Muscle layer of duodenum (tissue), 2 donors: ENCODE measurements around the gene PHLDA2.

Source experiments
- H3K27ac ChIP-seq: one replicate; pipeline ENCODE4 v1.7.0; 2013; ENCODE audit warnings: mild to moderate bottlenecking, low read length
- H3K27me3 ChIP-seq: one replicate; pipeline ENCODE4 v1.7.0; 2013; ENCODE audit warnings: low read depth, mild to moderate bottlenecking, control low read depth, low read length
- H3K36me3 ChIP-seq, 2 donors: one replicate each; pipeline ENCODE4 v1.7.0; 2013; ENCODE audit warnings: low read length in 2 of 2, control low read depth in 1 of 2, mild to moderate bottlenecking in 1 of 2; ENCODE audit not compliant: insufficient read depth in 2 of 2, control insufficient read depth in 1 of 2
- H3K4me1 ChIP-seq, 2 donors: one replicate each; pipeline ENCODE4 v1.7.0; 2013; ENCODE audit warnings: low read length in 2 of 2, mild to moderate bottlenecking in 2 of 2, control low read depth in 1 of 2, moderate library complexity in 1 of 2; ENCODE audit not compliant: insufficient read depth in 2 of 2, control insufficient read depth in 1 of 2
- H3K4me3 ChIP-seq, 2 donors: one replicate each; pipeline ENCODE4 v1.7.0; 2013; ENCODE audit warnings: low read length in 2 of 2, low read depth in 1 of 2, mild to moderate bottlenecking in 1 of 2
- H3K9me3 ChIP-seq, 2 donors: one replicate each; pipeline ENCODE4 v1.7.0; 2013; ENCODE audit warnings: low read length in 2 of 2, control low read depth in 1 of 2, mild to moderate bottlenecking in 1 of 2; ENCODE audit not compliant: control insufficient read depth in 1 of 2
- donor health status: healthy.

PHLDA2 gene

GRCh38 chr11:2882396-2883110 is 46.7 kb downstream of the PHLDA2 start:
- Histone ChIP-seq H3K9me3 (no peaks in the 10 kb centered on the region), H3K36me3 (peaks cover 0 to 11% of the 10 kb centered on the region in 2 donors), H3K27ac (no peak overlapping the region), H3K4me1 (peaks cover 0 to 27% of the 10 kb centered on the region in 2 donors), H3K27me3 (no peaks in the 10 kb centered on the region), H3K4me3 (peak overlapping the region in 1 of 2 donors; percentile 77)

GRCh38 chr11:2881981-2882375 is 47.2 kb downstream of the PHLDA2 start:
- H3K4me3 ChIP-seq = peak overlapping the region in 1 of 2 donors; percentile 77
- H3K36me3 ChIP-seq = peaks cover 0 to 11% of the 10 kb centered on the region in 2 donors
- H3K4me1 ChIP-seq = peaks cover 0 to 21% of the 10 kb centered on the region in 2 donors
- H3K27me3 ChIP-seq = no peaks in the 10 kb centered on the region
- H3K27ac ChIP-seq = no peak overlapping the region
- H3K9me3 ChIP-seq = peaks cover 0 to under 1% of the 10 kb centered on the region in 2 donors

GRCh38 chr11:2881076-2881980 is 47.9 kb downstream of the PHLDA2 start:
- Histone ChIP-seq H3K27me3 (no peaks in the 10 kb centered on the region), H3K27ac (no peak overlapping the region), H3K36me3 (peaks cover 0 to 11% of the 10 kb centered on the region in 2 donors), H3K4me1 (peaks cover 0 to 17% of the 10 kb centered on the region in 2 donors), H3K4me3 (no peak overlapping the region), H3K9me3 (peaks cover 0 to 3% of the 10 kb centered on the region in 2 donors)

- H3K27ac ChIP-seq = no peak overlapping the region
- no peaks in the 10 kb centered on the region for H3K27me3 ChIP-seq
- H3K36me3 ChIP-seq = peaks cover 0 to 11% of the 10 kb centered on the region in 2 donors
- no peak overlapping the region for H3K4me3 ChIP-seq
- H3K4me1 ChIP-seq = peaks cover 0 to 15% of the 10 kb centered on the region in 2 donors
- peaks cover 0 to 3% of the 10 kb centered on the region in 2 donors for H3K9me3 ChIP-seq
Observed at GRCh38 chr11:2880646-2881045, 48.6 kb downstream of the PHLDA2 start.

GRCh38 chr11:2878782-2879181 is 50.4 kb downstream of the PHLDA2 start:
- no peak overlapping the region for H3K27ac ChIP-seq
- no peaks in the 10 kb centered on the region for H3K27me3 ChIP-seq
- H3K9me3 ChIP-seq = peaks cover 0 to 12% of the 10 kb centered on the region in 2 donors
- no peak overlapping the region for H3K4me3 ChIP-seq
- peaks cover 0 to 15% of the 10 kb centered on the region in 2 donors for H3K4me1 ChIP-seq
- H3K36me3 ChIP-seq = peaks cover 0 to 11% of the 10 kb centered on the region in 2 donors
